BLaER1 treated with 17β-estradiol and CSF1 and Interleukin-3, amounts not matched to agents 10 nM and 100 nM (cell line): ENCODE results near the gene CCL21.
A peak's percentile ranks its signal among the peaks of the same experiment; 100 is the strongest.

Experiments used
- H3K27ac ChIP-seq, 11 experiments: shearing (Covaris generic); formaldehyde crosslinking; 2 replicates each; pipeline ENCODE4 v1.8.1; 2022
- H3K27me3 ChIP-seq, 11 experiments: shearing (Covaris generic); formaldehyde crosslinking; 2 replicates each; pipeline ENCODE4 v1.8.1; 2022
- H3K36me3 ChIP-seq, 11 experiments: shearing (Covaris generic); formaldehyde crosslinking; 2 replicates each; pipeline ENCODE4 v1.8.1; 2022
- H3K4me1 ChIP-seq, 10 experiments: shearing (Covaris generic); formaldehyde crosslinking; 2 replicates each; pipeline ENCODE4 v1.8.1; 2022
- H3K4me2 ChIP-seq, 11 experiments: shearing (Covaris generic); formaldehyde crosslinking; 2 replicates each; pipeline ENCODE4 v1.8.1; 2022
- H3K4me3 ChIP-seq, 10 experiments: shearing (Covaris generic); formaldehyde crosslinking; 2 replicates each; pipeline ENCODE4 v1.8.1; 2022
- H3K9ac ChIP-seq, 11 experiments: shearing (Covaris generic); formaldehyde crosslinking; 2 replicates each; pipeline ENCODE4 v1.8.1; 2022
- H3K9me3 ChIP-seq, 11 experiments: shearing (Covaris generic); formaldehyde crosslinking; replicated peaks in 1 of 11; 2 replicates each; pipeline ENCODE4 v1.8.1; 2022
- H4K20me1 ChIP-seq, 11 experiments: shearing (Covaris generic); formaldehyde crosslinking; 2 replicates each; pipeline ENCODE4 v1.8.1; 2022
- Cebpa-rat ChIP-seq, 11 experiments: shearing (Covaris generic); IDR thresholded peaks; 2 replicates each; pipeline ENCODE4 v1.8.1; 2022

Gene CCL21

GRCh38 chr9:34715639-34716215, 5.8 kb upstream of the CCL21 start:
- H3K27me3 ChIP-seq, result no peaks in the 10 kb centered on the region
- H3K4me2 ChIP-seq, result no peak overlapping the region
- no peaks in the 10 kb centered on the region for H3K36me3 ChIP-seq
- no peak overlapping the region for H3K9ac ChIP-seq
- H4K20me1 ChIP-seq, result no peaks in the 10 kb centered on the region
- peaks cover 0 to 9% (median 8%) of the 10 kb centered on the region in 10 experiments; a peak in 16 of 20 replicates for H3K4me1 ChIP-seq
- no peaks in the 10 kb centered on the region for H3K9me3 ChIP-seq
- no peak for TF ChIP-seq Cebpa-rat (IDR thresholded peaks at IDR 0.05)
- no peak overlapping the region for H3K27ac ChIP-seq
- H3K4me3 ChIP-seq, result no peak overlapping the region

- H3K36me3 ChIP-seq, result no peaks in the 10 kb centered on the region
- no peak overlapping the region for H3K4me3 ChIP-seq
Observed at GRCh38 chr9:34714007-34714406, 4.1 kb upstream of the CCL21 start.

GRCh38 chr9:34712140-34712539, 2.2 kb upstream of the CCL21 start:
- no peaks in the 10 kb centered on the region for H3K9me3 ChIP-seq
- H3K4me3 ChIP-seq, result no peak overlapping the region
- no peak for TF ChIP-seq Cebpa-rat (IDR thresholded peaks at IDR 0.05)
- no peak overlapping the region for H3K9ac ChIP-seq
- peaks cover 5 to 17% (median 11%) of the 10 kb centered on the region in 10 experiments; a peak in 18 of 20 replicates for H3K4me1 ChIP-seq
- H3K36me3 ChIP-seq, result no peaks in the 10 kb centered on the region
- H3K27ac ChIP-seq, result no peak overlapping the region
- H3K4me2 ChIP-seq, result no peak overlapping the region
- H3K27me3 ChIP-seq, result no peaks in the 10 kb centered on the region
- H4K20me1 ChIP-seq, result no peaks in the 10 kb centered on the region

More at GRCh38 chr9:34714007-34714406, 4.1 kb upstream of the CCL21 start:
- H3K27me3 ChIP-seq, result no peaks in the 10 kb centered on the region
- no peak overlapping the region for H3K27ac ChIP-seq
- H3K9me3 ChIP-seq, result no peaks in the 10 kb centered on the region
- no peaks in the 10 kb centered on the region for H4K20me1 ChIP-seq
- peaks cover 11 to 26% (median 18%) of the 10 kb centered on the region in 10 experiments for H3K4me1 ChIP-seq
- H3K4me2 ChIP-seq, result no peak overlapping the region
- H3K9ac ChIP-seq, result no peak overlapping the region
- no peak for TF ChIP-seq Cebpa-rat (IDR thresholded peaks at IDR 0.05)

DNA sequence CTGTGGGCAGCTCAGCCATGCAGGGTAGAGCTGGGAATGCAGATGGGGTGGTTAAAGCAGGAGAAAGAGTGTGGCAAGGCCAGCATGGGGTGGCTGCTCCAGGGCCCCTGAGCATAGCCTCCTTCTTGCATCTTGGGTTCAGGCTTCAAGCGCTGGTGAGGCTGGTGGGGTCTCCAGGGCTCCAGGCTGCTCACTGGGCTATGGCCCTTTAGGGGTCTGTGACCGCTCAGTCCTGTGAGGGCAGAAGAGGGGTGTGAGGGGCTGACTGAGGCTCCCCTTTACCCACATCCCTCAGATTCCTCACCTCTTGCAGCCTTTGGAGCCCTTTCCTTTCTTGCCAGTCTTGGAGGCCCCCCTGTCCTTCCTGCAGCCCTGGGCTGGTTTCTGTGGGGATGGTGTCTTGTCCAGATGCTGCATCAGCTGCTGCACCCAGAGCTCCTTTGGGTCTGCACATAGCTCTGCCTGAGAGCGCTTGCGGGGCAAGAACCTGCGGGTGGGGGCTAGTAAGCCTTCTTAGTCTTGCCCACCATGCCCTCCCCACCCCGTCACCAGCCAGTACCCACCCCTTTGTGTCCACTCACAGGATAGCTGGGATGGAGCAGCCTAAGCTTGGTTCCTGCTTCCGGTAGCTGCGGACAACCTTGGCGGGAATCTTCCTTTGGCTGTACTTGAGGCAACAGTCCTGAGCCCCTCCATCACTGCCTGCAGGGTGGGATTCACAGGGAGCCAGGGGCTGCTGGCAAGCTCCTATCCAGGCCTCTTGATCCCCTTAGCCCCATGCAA, 549 bp downstream of the CCL21 start:
- peak overlapping the region in 10 of 11 experiments; percentile 21 to 73 (median 60); a peak in 19 of 22 replicates for H3K4me2 ChIP-seq
- no peaks in the 10 kb centered on the region for H3K36me3 ChIP-seq
- H3K9me3 ChIP-seq, result no peaks in the 10 kb centered on the region
- no peak overlapping the region for H3K27ac ChIP-seq
- no peak for TF ChIP-seq Cebpa-rat (IDR thresholded peaks at IDR 0.05)
- H3K4me1 ChIP-seq, result peaks cover 5 to 17% (median 11%) of the 10 kb centered on the region in 10 experiments; a peak in 18 of 20 replicates
- H3K27me3 ChIP-seq, result no peaks in the 10 kb centered on the region
- no peaks in the 10 kb centered on the region for H4K20me1 ChIP-seq
- H3K4me3 ChIP-seq, result no peak overlapping the region
- H3K9ac ChIP-seq, result no peak overlapping the region

DNA sequence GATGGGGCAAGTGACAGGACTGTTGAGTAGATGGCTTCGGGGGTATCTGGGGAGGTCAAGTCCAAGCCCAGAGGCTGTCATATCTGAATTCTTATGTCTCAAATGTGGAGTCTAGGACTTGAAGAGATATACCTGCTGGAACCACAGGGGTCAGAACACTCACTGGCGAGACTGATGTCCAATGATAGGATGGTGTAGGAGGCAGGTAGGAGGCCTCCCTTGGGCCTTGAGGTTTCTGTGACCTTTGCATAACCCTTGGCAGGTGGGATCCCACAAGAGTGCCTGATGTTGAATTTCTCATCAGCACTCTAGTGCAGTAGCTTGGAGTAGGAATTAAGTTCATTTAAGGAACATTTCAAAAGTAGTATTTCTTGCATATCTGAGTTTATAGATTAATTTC, 2.8 kb downstream of the CCL21 start:
- TF ChIP-seq Cebpa-rat (IDR thresholded peaks at IDR 0.05), result no peak
- Histone ChIP-seq H3K27ac (no peak overlapping the region), H3K4me1 (peaks cover 5 to 17% (median 11%) of the 10 kb centered on the region in 10 experiments; a peak in 18 of 20 replicates), H3K4me2 (no peak overlapping the region), H3K9me3 (no peaks in the 10 kb centered on the region), H3K36me3 (no peaks in the 10 kb centered on the region), H4K20me1 (no peaks in the 10 kb centered on the region), H3K27me3 (peaks cover 0 to 4% (median 0%) of the 10 kb centered on the region in 11 experiments; a peak in 5 of 22 replicates), H3K4me3 (no peak overlapping the region), H3K9ac (no peak overlapping the region)

GRCh38 chr9:34701769-34702736, 7.9 kb downstream of the CCL21 start:
- no peaks in the 10 kb centered on the region for H3K36me3 ChIP-seq
- H3K27me3 ChIP-seq, result peaks cover 21 to 40% (median 30%) of the 10 kb centered on the region in 11 experiments
- TF ChIP-seq Cebpa-rat (IDR thresholded peaks at IDR 0.05), result no peak
- H3K4me1 ChIP-seq, result peaks cover 0 to 11% (median 8%) of the 10 kb centered on the region in 10 experiments; a peak in 10 of 20 replicates
- H3K9ac ChIP-seq, result peak overlapping the region; percentile 44 to 74 (median 65); a peak in 20 of 22 replicates
- no peaks in the 10 kb centered on the region for H4K20me1 ChIP-seq
- peak overlapping the region; percentile 60 to 78 (median 68) for H3K4me3 ChIP-seq
- no peaks in the 10 kb centered on the region for H3K9me3 ChIP-seq
- H3K4me2 ChIP-seq, result peak overlapping the region; percentile 93 to 100 (median 96)
- peak overlapping the region in 2 of 11 experiments; percentile 1 to 29; a peak in 1 of 22 replicates for H3K27ac ChIP-seq

- peak overlapping the region; percentile 93 to 100 (median 96) for H3K4me2 ChIP-seq
- no peak for TF ChIP-seq Cebpa-rat (IDR thresholded peaks at IDR 0.05)
- peaks cover 21 to 40% (median 30%) of the 10 kb centered on the region in 11 experiments for H3K27me3 ChIP-seq
- H3K4me3 ChIP-seq, result peak overlapping the region; percentile 60 to 78 (median 68)
- peak overlapping the region in 2 of 11 experiments; percentile 1 to 29; a peak in 1 of 22 replicates for H3K27ac ChIP-seq
- no peaks in the 10 kb centered on the region for H3K36me3 ChIP-seq
- peaks cover 0 to 11% (median 8%) of the 10 kb centered on the region in 10 experiments; a peak in 10 of 20 replicates for H3K4me1 ChIP-seq
- peak overlapping the region; percentile 44 to 74 (median 65); a peak in 20 of 22 replicates for H3K9ac ChIP-seq
- H4K20me1 ChIP-seq, result no peaks in the 10 kb centered on the region
- H3K9me3 ChIP-seq, result no peaks in the 10 kb centered on the region
Observed at GRCh38 chr9:34701023-34701768, 8.7 kb downstream of the CCL21 start.

DNA sequence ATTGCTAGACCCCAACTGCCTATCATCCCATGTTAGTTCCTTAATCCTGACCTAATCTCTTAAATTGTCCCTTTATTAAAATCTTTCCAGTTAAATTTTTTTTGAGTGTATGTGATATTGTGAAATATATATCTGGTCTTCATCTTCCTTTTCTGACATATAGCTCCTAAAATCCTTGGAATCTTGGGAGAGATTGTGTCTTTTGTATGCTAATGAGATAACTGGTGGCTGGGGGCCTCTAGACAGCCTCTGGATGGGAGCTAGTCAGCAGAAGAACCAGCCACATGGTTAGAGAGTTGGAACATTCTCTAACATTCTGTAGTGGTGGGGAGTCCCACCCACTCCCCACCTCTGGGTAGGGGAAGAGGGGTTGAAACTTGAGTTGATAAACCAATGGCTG, 15.1 kb downstream of the CCL21 start:
- peaks cover 2 to 12% (median 8%) of the 10 kb centered on the region in 11 experiments; a peak in 20 of 22 replicates for H3K27me3 ChIP-seq
- H3K9me3 ChIP-seq, result no peaks in the 10 kb centered on the region
- peak in 1 of 11 experiments; percentile 9; a peak in 2 of 22 replicates for TF ChIP-seq Cebpa-rat (IDR thresholded peaks at IDR 0.05)
- peaks cover 9 to 24% (median 16%) of the 10 kb centered on the region in 10 experiments; a peak in 19 of 20 replicates for H3K4me1 ChIP-seq
- no peak overlapping the region for H3K4me2 ChIP-seq
- no peak overlapping the region for H3K27ac ChIP-seq
- no peak overlapping the region for H3K9ac ChIP-seq
- no peak overlapping the region for H3K4me3 ChIP-seq
- H4K20me1 ChIP-seq, result peaks cover 0 to 11% (median 0%) of the 10 kb centered on the region in 11 experiments; a peak in 1 of 22 replicates
- H3K36me3 ChIP-seq, result no peaks in the 10 kb centered on the region
